ENCODE measurements around the gene TMEM163.

TMEM163 gene

GRCh38 chr2:134722728-134723127 is 3.9 kb upstream of the TMEM163 start:
- no peak for DNase-seq

DNA sequence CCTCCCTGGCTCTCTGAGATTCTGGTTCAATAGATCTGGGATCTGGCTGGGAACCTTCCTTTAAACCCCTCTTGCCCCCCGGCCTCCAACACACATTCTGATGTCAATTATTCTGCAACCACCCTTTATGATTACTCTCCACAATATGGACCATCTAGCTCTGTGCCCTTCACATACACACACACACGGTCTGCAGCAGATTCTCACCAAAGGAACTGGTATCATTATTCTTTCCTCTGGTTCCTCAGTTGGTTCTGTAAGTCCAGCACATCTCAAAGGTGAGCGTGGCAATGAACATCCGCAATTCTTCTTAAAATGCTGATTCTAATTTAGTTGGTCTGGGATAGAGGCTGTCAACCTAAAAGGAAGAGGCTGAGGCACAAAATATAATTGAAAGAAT is 2.8 kb upstream of the TMEM163 start:
- DNase-seq, result no peak

DNA sequence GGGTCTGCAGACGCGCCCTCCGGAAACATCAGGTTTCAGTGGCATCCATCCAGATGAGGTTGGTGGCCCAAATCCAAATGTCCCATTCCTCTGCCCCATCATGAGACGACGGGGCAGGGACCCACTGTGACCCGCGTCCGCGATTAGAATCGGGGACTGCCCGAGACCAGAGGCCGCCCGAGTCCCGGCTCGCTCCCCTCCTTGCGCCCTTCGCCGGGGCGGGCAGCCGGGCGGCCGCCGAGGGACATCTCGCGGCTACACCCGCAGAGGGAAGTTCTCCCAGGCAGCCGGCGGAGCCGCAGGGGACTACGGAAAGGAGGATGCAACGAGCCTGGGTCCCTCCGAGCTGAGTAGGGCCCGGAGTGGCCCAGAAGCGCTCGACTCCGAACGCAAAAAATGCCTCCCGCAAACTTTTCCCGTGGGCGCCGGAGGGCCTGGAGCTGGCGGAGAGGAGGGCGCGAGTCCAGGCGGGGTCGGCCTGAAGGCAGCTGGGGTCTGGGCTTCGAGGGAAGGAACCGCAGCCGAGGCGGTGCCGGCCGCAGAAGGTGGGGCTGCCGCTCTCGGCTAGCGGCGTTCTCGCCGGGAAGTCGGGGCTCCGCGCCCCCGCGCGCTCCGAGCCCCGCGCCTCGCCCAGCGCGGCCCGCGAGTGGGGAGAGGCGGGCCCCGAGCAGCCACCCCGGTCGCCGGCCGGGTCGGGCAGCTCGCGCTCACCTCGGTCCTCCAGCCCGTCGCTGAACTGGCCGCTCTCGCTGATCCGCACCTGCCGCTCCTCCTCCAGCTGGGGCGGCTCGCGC is 580 bp downstream of the TMEM163 start:
- DNase-seq, result peak; percentile 13

- DNase-seq, result no peak
These were observed 1.3 kb downstream of the TMEM163 start for GRCh38 chr2:134717286-134718022.

- DNase-seq, result no peak
These were observed 2.0 kb downstream of the TMEM163 start for GRCh38 chr2:134716721-134717243.

GRCh38 chr2:134715932-134716643 is 2.7 kb downstream of the TMEM163 start:
- no peak for DNase-seq

DNA sequence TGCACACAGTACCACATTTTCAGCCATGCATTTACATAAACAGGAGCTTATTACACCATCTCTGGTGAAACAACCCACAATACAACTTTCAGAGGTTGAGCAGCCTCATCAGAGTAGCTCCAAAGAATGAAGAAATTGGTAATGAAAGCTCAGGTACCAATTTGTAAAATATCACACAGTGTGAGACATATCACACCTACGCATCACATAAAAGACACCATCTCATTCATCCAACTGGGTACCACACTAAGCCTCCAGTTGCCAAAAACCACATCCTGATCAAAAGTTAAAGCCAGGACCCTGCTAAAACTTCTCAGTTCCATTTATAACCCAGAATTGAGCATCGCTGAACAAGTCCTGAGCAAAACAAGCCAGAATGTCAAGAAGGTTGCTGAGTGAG is 4.6 kb downstream of the TMEM163 start:
- DNase-seq, result no peak

DNA sequence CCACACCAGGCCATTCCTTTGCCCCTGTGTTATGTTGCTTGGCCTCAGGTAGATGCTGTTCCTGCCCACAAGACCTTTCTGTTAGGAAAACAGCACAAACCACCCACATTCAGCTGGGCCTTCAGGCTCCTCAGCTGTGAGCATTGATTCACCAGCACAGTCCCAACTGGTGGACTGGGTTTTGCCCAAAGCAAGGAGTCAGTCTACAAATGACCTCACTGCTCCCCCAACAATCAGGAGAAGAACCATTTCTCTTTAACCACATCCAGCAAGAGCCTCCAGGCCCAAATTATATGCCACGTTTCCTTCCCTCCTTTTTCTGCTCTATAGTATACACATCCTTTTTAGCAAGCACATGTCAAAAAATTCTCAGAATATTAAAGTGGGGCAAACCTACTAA is 5.2 kb downstream of the TMEM163 start:
- DNase-seq, result no peak

GRCh38 chr2:134713176-134713575 is 5.6 kb downstream of the TMEM163 start:
- DNase-seq, result no peak

DNA sequence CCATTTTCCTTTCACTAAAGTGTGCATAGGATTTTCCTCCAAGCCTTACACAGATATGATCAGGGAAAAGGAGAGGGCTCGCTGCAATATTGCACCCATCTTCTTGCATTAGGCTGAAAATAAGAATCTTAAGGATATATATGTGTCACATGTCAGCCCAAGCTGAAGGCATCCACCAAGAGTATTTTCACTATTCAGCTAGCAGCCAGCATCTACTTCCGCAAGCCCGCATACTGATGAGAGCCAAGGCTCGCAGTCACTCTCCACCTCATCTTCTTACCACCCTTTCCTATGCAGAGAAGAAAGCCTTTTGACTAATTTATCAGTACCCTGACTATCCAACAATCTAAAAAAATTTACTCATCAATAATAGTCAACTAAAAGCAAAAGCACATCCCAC is 6.1 kb downstream of the TMEM163 start:
- no peak for DNase-seq

DNA sequence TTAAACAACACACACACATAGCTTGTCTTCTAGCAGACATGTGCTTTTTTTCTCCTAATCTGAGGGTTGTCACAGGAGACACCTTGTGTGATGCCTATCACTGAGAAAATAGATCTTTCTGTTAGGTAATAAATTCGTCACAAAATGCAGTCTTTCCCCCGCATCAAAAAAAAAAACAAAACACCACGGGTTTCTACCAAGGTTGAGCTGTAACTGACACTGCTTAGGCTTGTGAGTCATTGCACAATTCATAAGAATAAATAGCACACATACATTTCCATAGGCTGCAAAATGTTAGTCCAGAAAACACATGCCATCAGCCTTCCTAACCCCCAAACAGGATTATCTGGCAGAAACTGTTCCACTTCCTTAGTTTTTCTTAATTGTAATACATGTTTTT is 6.5 kb downstream of the TMEM163 start:
- no peak for DNase-seq

DNA sequence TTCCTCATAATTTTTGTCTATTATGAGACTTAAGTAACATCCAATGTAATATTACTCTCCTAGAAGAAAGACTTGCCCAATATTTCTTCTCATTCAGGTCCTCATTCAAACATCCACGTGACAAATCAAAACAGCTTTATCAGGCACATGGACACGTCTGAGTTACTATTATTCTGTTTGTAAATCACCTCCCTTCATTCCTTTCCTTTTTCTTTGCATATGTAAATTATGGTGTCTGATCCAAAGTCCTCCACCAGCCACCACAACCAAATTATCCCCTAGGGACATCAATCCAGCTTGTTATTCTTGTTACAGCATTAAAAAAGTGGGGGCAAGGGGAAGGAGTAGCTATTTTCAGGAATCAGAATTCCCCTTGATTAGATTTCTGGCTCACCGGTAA is 7.1 kb downstream of the TMEM163 start:
- no peak for DNase-seq

GRCh38 chr2:134707330-134707676 is 11.5 kb downstream of the TMEM163 start:
- DNase-seq, result no peak

DNA sequence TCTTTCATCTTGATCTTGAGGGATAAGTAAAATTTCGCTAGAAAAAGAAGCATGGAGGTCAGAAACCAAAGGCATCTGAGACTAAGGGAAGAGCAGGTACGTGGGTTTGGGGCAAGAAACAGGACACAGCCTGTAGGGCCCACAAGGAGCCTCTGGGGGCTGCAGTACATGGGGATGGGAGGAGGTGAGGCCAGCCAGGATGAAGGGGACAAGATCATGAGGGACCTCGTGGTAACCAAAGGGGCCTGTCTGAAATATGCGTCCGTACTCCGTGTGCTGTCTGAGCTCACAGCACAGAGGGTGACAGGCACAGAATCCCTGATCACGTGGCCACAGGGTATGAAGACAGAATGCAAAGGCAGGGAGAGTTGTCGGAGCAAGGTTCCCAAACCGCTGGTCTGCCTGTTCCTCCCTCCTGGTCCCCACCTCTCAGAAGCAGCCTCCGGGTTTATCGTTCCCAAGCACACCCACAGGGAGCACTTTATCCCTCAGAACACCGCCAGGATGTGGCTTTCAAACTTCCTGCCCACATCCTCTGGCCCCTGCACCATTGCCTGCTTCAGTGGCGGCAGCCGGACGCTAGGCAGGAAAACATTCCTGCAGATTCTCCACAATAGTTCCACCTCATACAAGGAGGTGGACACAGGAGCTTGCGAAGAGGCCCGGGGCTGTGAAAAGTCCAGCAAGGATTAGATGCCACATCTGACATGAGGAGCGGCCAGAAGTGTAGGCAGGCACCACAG is 12.0 kb downstream of the TMEM163 start:
- DNase-seq, result no peak

DNA sequence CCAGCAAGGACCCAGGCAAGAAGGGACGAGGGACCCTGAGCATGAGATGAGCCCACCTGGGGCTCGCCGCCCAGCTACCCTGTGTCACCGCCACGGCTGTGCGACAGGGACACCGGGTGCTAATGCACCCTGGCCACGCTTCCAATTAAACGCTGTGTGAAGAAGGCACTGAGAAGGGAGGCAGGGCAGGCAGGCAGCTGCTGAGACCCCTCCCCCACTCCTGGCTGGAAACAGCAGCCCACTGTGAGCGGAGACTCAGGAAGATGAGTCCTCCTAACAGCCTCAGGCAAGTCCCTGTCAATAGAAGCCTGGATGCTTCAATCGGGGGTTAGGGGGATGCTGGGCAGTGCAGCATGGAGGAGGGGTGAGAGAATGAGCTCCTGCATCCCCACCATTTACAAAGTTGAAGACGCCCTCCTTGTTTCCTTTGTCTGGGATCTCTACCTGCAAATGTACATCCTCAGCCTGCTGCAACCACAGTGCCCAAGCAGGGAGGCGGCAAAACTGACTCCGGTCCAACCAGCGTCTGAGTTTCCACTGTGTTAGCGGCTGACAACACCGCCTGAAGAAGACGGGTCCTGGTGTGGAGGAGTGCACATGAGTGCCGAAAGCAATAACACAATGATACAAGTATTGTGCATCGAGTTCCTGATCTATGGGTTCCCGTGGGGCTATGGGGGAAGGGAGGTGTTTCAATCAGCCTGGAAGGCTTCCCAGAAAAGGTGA is 12.8 kb downstream of the TMEM163 start:
- DNase-seq, result no peak

- no peak for DNase-seq
These were observed 14.6 kb downstream of the TMEM163 start for GRCh38 chr2:134704173-134704572.

GRCh38 chr2:134703426-134703825 is 15.4 kb downstream of the TMEM163 start:
- no peak for DNase-seq

DNA sequence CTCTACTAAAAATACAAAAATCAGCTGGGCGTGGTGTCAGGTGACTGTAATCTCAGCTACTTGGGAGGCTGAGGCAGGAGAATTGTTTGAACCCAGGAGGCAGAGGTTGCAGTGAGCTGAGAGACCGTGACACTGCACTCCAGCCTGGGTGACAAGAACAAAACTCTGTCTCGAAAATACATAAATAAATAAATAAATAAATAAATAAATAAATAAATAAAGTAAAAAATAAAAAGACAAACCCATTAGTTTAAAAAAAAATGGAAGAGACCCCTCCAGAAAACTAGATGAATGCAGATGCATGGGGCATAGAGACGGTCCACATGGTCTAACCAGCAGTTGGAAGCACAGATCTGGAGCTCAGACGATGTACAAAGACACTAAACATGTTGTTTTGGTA is 18.1 kb downstream of the TMEM163 start:
- DNase-seq, result no peak

DNA sequence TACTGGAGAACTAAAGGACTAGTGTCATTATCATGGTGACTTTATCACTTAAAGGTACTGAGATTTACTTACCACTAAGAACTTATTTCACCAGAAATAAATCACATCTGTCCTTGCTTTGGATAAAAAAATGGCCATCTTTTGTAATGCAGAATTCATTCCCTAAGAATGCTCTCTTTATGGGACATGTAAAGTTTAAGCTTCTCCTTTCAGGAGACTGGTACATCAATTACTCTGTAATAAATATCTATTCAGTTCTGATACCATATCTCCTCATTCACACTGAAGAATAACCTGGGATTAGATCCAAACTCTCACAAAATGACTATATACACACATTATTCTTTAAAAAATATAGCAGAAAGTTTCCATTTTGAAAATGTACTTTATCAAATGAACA is 24.4 kb downstream of the TMEM163 start:
- no peak for DNase-seq

DNA sequence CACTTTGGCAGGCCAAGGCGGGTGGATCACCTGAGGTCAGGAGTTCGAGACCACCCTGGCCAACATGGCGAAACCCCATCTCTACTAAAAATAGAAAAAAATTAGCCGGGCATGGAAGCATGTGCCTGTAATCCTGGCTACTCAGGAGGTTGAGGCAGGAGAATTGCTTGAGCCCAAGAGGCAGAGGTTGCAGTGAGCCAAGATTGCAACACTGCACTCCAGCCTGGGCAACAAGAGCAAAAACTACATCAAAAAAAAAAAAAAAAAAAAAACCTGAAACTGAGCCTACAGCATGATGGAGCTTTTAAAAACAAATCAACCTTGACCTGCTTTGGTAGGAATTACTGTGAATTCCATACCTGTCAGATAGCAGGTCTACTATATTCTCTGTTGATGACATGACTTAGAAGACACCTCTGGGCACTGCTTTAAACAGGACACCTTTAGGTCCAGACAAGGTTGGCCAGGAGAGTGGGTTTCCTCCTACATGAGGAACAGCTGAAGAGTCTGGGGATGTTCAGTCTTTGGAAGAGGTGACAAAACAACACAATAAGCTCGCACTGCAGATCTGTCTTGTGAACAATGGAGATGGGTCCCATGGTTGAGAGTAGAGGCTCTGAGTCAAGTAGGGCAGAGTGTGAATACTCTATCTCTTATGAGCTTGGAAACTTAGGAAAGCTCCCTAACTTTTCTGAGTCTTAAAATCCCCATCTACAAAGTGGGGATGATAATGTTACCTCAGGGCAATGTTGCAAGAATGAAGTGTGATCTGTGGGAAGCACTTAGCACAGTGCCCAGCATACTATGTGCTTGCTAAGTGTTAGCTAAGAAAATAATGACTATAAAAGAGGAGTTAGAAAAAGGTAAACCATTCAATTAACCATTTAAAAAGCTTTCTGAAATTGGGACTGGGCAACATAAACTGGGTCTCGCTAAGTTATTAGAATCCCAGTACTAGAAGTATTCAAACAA is 25.2 kb downstream of the TMEM163 start:
- no peak for DNase-seq

DNA sequence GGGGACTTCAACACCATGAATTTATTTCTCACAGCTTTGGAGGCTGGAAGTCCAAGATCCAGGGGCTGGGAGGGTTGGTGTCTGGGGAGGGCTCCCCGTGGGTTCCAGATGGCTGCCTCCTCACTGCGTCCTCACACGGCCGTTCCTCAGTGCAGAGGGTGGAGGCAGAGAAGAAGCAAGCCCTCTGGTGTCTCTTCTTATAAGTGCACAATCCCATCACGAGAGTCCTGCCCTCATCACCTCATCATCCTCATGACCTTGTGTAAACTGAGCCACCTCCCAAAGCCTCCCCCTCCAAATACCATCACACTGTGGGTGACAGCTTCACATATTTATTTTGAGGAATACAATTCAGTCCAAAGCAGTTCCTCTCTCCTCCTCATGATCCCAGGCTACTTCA is 26.3 kb downstream of the TMEM163 start:
- no peak for DNase-seq

All from activated gamma-delta T cell (primary cell).